Mesothelial cell of epicardium (in vitro differentiated cells): ENCODE measurements around the gene EME1. TPM values are rescaled to one million over a fixed set of nuclear protein-coding genes. Genes with fewer than 3 reads are reported as not detected.
"Not testable (repeated sequence)": the region's sequence is repeated elsewhere in the genome, so short reads cannot be mapped to it uniquely, and the experiment has no call there.

Experiments used
- DNase-seq, 2 experiments: peaks; one replicate each; pipeline ENCODE4 v3.0.0; 2021; ENCODE audit warnings: low spot score in 2 of 2; ENCODE audit not compliant: unreplicated experiment in 2 of 2
- H3K27ac Mint-ChIP-seq: 2 replicates; pipeline ENCODE4 v1.8.0; 2021; ENCODE audit warnings: mixed read lengths
- H3K27me3 Mint-ChIP-seq: 2 replicates; pipeline ENCODE4 v1.8.0; 2021; ENCODE audit warnings: low read depth, mixed read lengths
- H3K36me3 Mint-ChIP-seq: 2 replicates; pipeline ENCODE4 v1.8.0; 2021; ENCODE audit warnings: mixed read lengths
- H3K4me1 Mint-ChIP-seq: 2 replicates; pipeline ENCODE4 v1.8.0; 2021; ENCODE audit warnings: mixed read lengths
- H3K4me3 Mint-ChIP-seq: 2 replicates; pipeline ENCODE4 v1.8.0; 2021; ENCODE audit warnings: mild to moderate bottlenecking, moderate library complexity, mixed read lengths
- H3K9me3 Mint-ChIP-seq: 2 replicates; pipeline ENCODE4 v1.8.0; 2021; ENCODE audit warnings: mixed read lengths
- CTCF ChIP-seq: fragments of 200-600 bp; sonication (generic); IDR thresholded peaks from one replicate; pipeline ENCODE4 v1.5.0; 2021; ENCODE audit warnings: antibody characterized with exemption; ENCODE audit not compliant: unreplicated experiment
- total RNA-seq: library from RNA; stranded (reverse); gene quantifications from 3 replicates; pipeline ENCODE4 v1.2.1, GENCODE V29; 2021

The EME1 gene
- total RNA-seq, 1 donor from 2014 or later = 11.6 TPM

- H3K9me3 Mint-ChIP-seq = no peaks in the 10 kb centered on the region
- TF ChIP-seq CTCF = no peak
- H3K27me3 Mint-ChIP-seq = peaks cover 12% of the 10 kb centered on the region
- H3K4me3 Mint-ChIP-seq = no peak overlapping the region
- no peaks in the 10 kb centered on the region for H3K4me1 Mint-ChIP-seq
- no peak overlapping the region for H3K27ac Mint-ChIP-seq
- no peaks in the 10 kb centered on the region for H3K36me3 Mint-ChIP-seq
- DNase-seq = no peak
These were observed 33.5 kb downstream of the EME1 start for GRCh38 chr17:50406578-50406977.

- no peak overlapping the region for H3K27ac Mint-ChIP-seq
- H3K36me3 Mint-ChIP-seq = no peaks in the 10 kb centered on the region
- H3K4me3 Mint-ChIP-seq = no peak overlapping the region
- H3K4me1 Mint-ChIP-seq = no peaks in the 10 kb centered on the region
- DNase-seq = no peak
- no peak for TF ChIP-seq CTCF
- H3K9me3 Mint-ChIP-seq = peaks cover 5% of the 10 kb centered on the region
- H3K27me3 Mint-ChIP-seq = peaks cover 12% of the 10 kb centered on the region
These were observed 34.9 kb downstream of the EME1 start for GRCh38 chr17:50407921-50408320.

GRCh38 chr17:50412188-50412732 is 39.2 kb downstream of the EME1 start:
- Mint-ChIP-seq H3K36me3 (no peaks in the 10 kb centered on the region), H3K27ac (no peak overlapping the region), H3K4me1 (no peaks in the 10 kb centered on the region), H3K9me3 (peaks cover 5% of the 10 kb centered on the region), H3K4me3 (no peak overlapping the region), H3K27me3 (no peaks in the 10 kb centered on the region)
- no peak for TF ChIP-seq CTCF
- no peak for DNase-seq

- H3K36me3 Mint-ChIP-seq = no peaks in the 10 kb centered on the region
- no peak overlapping the region for H3K4me3 Mint-ChIP-seq
- no peaks in the 10 kb centered on the region for H3K4me1 Mint-ChIP-seq
- DNase-seq = no peak
- peaks cover 11% of the 10 kb centered on the region for H3K9me3 Mint-ChIP-seq
- TF ChIP-seq CTCF = no peak
- no peaks in the 10 kb centered on the region for H3K27me3 Mint-ChIP-seq
- no peak overlapping the region for H3K27ac Mint-ChIP-seq
These were observed 41.8 kb downstream of the EME1 start for GRCh38 chr17:50414808-50415207.

GRCh38 chr17:50419577-50419976 is 46.5 kb downstream of the EME1 start:
- not testable (repeated sequence) for H3K27me3 Mint-ChIP-seq, H3K4me3 Mint-ChIP-seq, H3K36me3 Mint-ChIP-seq, H3K27ac Mint-ChIP-seq, H3K9me3 Mint-ChIP-seq, DNase-seq
- H3K4me1 Mint-ChIP-seq = peaks cover 17% of the 10 kb centered on the region

- H3K27ac Mint-ChIP-seq = no peak overlapping the region
- no peak for DNase-seq
- H3K27me3 Mint-ChIP-seq = no peaks in the 10 kb centered on the region
- TF ChIP-seq CTCF = no peak
- H3K9me3 Mint-ChIP-seq = peaks cover 6% of the 10 kb centered on the region
- H3K4me1 Mint-ChIP-seq = peaks cover 26% of the 10 kb centered on the region
- H3K4me3 Mint-ChIP-seq = no peak overlapping the region
- H3K36me3 Mint-ChIP-seq = no peaks in the 10 kb centered on the region
These were observed 47.5 kb downstream of the EME1 start for GRCh38 chr17:50420419-50421112.
